AG04449 (cell line): ENCODE data around the gene RBM17.

ENCODE experiments used
- CTCF ChIA-PET: fragments of 350-600 bp; formaldehyde crosslinking; extraction: SDS; loops from one replicate; lab custom pipeline; 2021; ENCODE audit warnings: antibody characterized with exemption; lab: Yijun Ruan, JAX
- POLR2A ChIA-PET: fragments of 400-600, 350-600 bp; formaldehyde crosslinking; extraction: SDS; loops from one replicate; lab custom pipeline; 2020; ENCODE audit warnings: antibody characterized with exemption, inconsistent platforms; lab: Yijun Ruan, JAX
- DNase-seq: peaks from one replicate; pipeline ENCODE4 v3.0.0-alpha.2; 2010; ENCODE audit warnings: low read depth, low spot score
- H3K4me3 ChIP-seq: 2 replicates; pipeline ENCODE4 v1.5.1; 2011; ENCODE audit warnings: low read depth, mild to moderate bottlenecking, control low read depth, low read length
- TF ChIP-seq, protein P1 (sequence below): IDR thresholded peaks from one replicate; pipeline ENCODE4 v1.5.1; 2011; ENCODE audit warnings: mild to moderate bottlenecking, moderate library complexity, low read length, control low read depth, inconsistent platforms; ENCODE audit not compliant: insufficient read depth; ENCODE audit errors: missing control alignments

Gene RBM17

DNA sequence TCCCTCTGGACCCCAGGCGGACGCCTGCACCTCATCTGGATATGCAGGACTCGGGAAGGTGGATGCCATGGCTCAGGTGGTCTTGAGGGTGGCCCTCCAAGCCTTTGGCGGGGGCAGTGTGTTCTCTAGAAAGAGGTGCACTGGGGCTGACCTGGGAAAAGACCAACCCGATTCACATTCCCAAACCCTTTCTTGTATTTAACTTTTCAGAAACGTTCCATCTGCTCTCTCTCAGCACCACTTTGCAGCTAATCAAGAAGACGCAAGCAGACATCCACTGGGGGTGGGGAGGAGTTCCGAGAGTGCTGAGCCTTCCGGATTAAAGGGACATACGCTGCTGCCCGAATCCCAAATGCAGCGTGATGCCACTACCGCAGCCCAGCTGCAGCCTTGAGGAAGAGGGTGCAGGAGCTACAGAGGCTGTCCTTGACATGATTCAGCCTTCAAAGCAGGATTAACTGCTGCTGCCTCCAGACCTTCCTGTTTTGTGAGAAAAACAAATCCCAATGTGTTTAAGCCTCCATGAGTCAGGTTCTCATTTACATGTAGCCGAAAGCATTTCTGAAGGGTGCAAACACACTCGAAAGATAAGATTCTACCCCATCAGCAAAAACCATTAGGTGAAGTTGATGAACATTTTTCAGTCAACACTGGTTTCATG is 39.9 kb downstream of the RBM17 start:
- POLR2A ChIA-PET: interaction anchor here (1.8 kb wide), 1 partner anchor 74 kb away, joined by 7 read pairs; the partner anchor contains the start of gene PFKFB3
- TF ChIP-seq, protein P1, sequence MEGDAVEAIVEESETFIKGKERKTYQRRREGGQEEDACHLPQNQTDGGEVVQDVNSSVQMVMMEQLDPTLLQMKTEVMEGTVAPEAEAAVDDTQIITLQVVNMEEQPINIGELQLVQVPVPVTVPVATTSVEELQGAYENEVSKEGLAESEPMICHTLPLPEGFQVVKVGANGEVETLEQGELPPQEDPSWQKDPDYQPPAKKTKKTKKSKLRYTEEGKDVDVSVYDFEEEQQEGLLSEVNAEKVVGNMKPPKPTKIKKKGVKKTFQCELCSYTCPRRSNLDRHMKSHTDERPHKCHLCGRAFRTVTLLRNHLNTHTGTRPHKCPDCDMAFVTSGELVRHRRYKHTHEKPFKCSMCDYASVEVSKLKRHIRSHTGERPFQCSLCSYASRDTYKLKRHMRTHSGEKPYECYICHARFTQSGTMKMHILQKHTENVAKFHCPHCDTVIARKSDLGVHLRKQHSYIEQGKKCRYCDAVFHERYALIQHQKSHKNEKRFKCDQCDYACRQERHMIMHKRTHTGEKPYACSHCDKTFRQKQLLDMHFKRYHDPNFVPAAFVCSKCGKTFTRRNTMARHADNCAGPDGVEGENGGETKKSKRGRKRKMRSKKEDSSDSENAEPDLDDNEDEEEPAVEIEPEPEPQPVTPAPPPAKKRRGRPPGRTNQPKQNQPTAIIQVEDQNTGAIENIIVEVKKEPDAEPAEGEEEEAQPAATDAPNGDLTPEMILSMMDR: no peak
- H3K4me3 ChIP-seq: peak overlapping the region; percentile 18; the same call in 1 of the 2 replicates
- DNase-seq: no peak
- CTCF ChIA-PET: interaction anchor here (1.2 to 1.7 kb wide), 6 partner anchors 9 to 273 kb away, joined by 3 to 6 read pairs (median 4); partner anchors contain the start of gene PFKFB3

DNA sequence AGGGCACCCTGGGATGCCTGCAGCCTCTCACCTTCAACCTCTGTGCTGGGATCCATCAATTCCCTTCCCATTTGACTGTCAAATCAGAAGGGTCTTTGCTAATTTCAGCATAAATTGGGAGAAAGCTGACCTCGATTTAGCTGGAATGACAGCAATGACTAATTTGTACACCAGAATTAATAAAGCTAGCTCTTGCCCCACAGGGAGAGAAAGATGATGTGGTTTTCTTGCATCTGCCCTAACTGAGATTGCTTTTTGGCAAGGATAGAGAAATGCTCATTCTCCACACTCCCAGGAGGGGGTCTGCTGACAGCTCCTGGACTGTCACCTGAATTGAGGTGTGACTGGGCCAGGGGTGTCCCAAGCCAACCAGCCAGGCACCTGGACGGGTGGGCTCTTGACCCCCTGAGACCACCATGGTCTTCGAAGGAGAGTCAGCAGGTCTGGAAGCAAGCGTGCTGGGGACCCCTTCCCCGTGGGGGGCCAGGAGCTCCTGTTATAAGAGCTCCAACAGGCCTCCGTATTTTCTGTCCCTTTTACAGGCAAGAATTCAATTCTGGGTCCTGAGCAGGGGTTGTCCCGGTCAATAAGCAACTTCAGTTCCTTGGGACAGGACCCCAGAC is 42.1 kb downstream of the RBM17 start:
- CTCF ChIA-PET: interaction anchor here (1.0 to 1.7 kb wide), 3 partner anchors 9 to 271 kb away, joined by 3 to 7 read pairs (median 6); partner anchors contain the start of gene PFKFB3

DNA sequence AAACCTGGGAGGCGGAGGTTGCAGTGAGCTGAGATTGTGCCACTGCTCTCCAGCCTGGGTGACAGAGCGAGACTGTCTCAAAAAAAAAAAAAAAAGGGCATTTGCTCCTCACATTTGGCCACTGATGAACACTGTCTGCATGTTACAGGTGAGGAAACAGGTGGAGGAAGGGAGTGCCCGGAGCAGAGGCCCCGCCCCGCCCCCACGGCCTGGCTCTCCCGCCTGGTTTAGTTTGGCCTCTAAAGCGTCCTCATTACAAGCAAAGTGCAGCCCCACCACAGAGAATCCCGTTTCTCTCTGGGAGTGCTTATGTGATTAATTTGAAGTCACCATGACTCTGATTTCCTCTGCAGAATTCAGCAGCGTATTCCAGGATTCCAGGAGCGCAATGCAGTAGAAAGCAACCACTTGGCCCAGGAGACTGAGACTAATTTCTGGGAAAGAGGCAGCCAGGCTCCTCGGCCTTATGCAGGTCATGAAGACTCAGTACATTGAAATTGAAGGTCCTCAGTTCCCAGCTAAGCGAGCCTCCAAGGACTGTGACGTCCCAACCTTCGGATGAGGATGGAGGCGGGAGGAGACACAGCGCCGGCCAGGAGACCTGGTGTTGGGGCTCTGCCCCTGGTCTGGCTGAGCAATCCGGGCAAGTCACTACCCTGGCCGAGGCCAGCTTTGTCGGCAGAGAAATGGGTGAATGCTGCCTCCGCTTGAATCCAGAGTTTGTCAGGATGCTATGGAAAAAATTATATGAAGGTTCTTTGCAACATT is 44.7 kb downstream of the RBM17 start:
- H3K4me3 ChIP-seq: no peak overlapping the region
- POLR2A ChIA-PET: interaction anchor here (2.0 kb wide), 1 partner anchor 69 kb away, joined by 9 read pairs; the partner anchor contains the start of gene PFKFB3
- DNase-seq: no peak
- CTCF ChIA-PET: interaction anchor here (0.9 to 1.4 kb wide), 3 partner anchors 17 to 281 kb away, joined by 3 to 5 read pairs (median 3); no protein-coding TSS in a partner anchor
- TF ChIP-seq, protein P1: no peak

More for the DNA sequence above, 42.1 kb downstream of the RBM17 start:
- no peak overlapping the region for H3K4me3 ChIP-seq
- DNase-seq: no peak
- TF ChIP-seq, protein P1: no peak
- POLR2A ChIA-PET: interaction anchor here (1.1 kb wide), 1 partner anchor 71 kb away, joined by 3 read pairs; the partner anchor contains the start of gene PFKFB3

DNA sequence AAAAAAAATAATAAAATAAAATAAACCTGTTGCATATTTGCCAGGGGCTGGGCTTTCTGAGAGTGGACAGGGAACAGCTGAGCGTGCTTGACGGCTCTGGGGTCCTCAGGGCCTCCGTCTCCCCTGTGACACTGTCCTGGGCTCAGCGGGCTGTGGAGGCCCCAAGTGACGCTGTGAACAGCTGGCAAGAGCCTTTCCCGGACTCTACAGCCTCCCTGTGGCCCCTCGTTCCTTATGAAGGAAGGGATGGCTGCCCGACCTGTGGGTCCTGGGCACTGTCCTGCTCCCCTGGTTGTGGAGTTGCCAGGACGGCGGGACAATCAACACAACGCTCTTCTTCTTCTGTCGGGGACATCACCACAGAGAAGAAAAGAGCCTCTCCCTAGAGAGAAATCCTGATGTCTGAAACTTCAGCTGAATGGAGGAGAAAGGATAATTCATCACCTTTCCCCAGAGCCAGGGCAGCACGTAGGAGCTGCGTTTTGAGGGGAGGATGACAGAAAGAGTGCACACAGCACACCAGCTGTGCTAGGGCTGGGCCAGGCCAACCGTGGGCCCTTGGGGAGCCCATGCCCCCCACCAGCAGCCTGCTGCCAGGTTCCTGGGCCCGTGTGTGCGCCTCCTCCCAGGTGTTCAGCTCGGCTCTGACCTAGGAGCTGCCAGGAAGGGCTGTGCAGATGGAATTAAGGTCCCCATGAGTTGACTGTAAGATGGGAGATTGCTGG is 45.4 kb downstream of the RBM17 start:
- ChIA-PET POLR2A (interaction anchor here (2.0 kb wide), 1 partner anchor 68 kb away, joined by 9 read pairs; the partner anchor contains the start of gene PFKFB3), CTCF (interaction anchor here (0.7 to 2.1 kb wide), 5 partner anchors 16 to 281 kb away, joined by 3 to 9 read pairs (median 3); partner anchors contain the start of gene RBM17)
- H3K4me3 ChIP-seq: no peak overlapping the region
- no peak for DNase-seq
- TF ChIP-seq, protein P1: no peak

DNA sequence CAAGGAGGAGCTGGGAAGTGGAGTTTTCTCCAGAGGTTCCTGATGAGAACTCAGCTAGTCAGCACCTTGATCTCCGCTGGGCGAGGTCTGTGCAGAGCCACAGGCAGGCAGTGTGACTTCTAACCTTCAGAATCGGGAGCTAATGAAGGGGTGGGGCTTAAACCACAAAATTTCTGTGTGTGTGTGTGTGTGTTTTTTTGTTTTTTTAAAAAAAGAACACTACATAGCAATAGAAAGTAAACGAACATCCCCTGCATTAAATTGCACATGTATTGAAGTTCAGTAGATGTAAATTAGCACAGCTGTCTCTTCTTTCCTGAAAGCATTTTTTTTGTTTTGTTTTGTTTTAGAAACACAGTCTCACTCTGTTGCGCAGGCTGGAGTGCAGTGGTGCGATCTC is 46.2 kb downstream of the RBM17 start:
- no peak overlapping the region for H3K4me3 ChIP-seq
- TF ChIP-seq, protein P1: no peak
- ChIA-PET POLR2A (no interaction called here), CTCF (interaction anchor here (0.7 to 2.5 kb wide), 7 partner anchors 10 to 280 kb away, joined by 3 to 15 read pairs (median 4); partner anchors contain the start of gene RBM17)
- no peak for DNase-seq
